HS-27A (cell line): Measurements from ENCODE around the gene ERI2.

ENCODE experiments used
- DNase-seq: peaks from one replicate; pipeline ENCODE4 v3.0.0-alpha.2; 2012; ENCODE audit warnings: low read depth, missing footprints

The ERI2 gene, protein sequence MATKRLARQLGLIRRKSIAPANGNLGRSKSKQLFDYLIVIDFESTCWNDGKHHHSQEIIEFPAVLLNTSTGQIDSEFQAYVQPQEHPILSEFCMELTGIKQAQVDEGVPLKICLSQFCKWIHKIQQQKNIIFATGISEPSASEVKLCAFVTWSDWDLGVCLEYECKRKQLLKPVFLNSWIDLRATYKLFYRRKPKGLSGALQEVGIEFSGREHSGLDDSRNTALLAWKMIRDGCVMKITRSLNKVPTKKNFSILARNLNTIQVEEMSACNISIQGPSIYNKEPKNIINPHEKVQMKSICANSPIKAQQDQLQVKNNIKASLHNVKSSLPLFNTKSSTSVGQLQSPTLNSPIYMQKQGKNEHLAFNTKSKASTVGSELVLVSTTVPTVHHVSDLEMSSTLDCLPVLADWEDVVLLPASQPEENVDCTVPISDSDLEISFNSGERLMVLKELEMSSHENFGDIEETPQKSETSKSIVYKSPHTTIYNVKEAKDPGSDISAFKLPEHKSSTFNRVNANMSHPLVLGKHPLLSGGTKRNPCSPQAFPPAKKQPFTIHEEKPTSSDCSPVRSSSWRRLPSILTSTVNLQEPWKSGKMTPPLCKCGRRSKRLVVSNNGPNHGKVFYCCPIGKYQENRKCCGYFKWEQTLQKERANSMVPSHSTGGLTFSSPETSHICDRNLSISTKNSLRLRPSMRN

GRCh38 chr16:20806168-20807050 is at the start of gene ERI2, which contains the start of gene REXO5:
Gene ERI2, minus strand, starts transcription at chr16:20806472. Its CDS starts 42 bp downstream, at chr16:20806430.
Gene REXO5, plus strand, starts transcription at chr16:20806527. Its CDS starts 427 bp downstream, at chr16:20806954.
- peak; percentile 83 for DNase-seq

DNA sequence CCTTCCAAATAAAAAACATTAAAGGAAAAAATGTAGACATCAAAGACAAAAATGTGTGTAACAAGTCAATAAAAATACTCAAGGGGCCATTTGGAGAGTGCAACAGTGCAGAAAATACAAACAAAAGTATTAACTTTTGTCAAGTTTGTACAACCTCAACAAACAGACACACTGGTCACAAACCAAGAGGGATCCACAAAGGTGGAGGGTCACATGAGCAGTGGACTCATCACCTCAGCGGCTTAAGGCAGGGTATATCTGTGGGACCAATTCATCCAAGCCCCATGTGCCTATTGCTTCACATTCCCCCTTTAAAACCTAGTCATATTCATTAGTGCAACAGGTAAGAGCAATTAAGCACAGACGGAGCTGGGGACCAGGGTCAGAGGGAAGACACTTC is 48.7 kb upstream of the ERI2 start:
- DNase-seq = no peak

- no peak for DNase-seq
These were observed 47.8 kb upstream of the ERI2 start for GRCh38 chr16:20853981-20854620.

- DNase-seq = no peak
These were observed 46.9 kb upstream of the ERI2 start for GRCh38 chr16:20853143-20853542.

DNA sequence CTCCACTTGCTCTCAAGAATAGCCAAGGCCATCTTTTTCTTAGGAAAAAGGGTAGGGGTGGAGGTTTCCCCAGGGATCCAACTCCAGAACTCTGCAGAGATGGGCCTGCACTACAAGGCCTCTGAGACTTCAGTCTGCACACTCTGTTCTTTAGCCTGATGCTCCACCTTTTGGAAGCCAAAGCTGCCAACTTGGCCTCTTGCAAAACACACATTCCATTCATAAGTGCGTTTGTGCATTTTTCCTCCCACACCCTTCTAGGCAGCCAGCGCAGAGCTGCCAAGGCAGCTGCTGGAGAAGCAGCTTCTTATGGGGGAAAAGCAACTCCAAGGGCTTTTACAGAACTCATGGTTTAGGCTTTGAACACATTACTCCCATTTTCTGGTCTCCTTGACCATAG is 45.3 kb upstream of the ERI2 start:
- peak; percentile 63 for DNase-seq

DNA sequence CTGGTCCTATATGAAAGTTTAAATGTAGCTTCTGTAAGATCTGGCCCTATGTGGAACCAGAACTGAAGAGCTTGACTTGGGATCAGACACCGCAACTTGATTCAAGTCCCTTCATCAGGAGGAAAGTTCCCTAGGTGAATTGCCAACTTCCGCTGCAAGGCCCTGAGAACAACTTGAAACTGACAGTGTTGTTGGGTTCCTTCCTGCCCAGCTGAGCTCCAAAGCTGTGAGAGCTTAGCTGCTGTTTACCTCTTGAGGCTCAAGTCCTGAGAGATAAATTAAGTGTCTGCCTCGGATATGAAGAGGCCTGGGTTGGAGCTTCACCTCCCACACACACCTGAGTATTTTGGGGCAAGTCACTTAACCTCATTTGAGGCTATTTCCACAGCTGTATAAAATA is 44.7 kb upstream of the ERI2 start:
- DNase-seq = no peak

DNA sequence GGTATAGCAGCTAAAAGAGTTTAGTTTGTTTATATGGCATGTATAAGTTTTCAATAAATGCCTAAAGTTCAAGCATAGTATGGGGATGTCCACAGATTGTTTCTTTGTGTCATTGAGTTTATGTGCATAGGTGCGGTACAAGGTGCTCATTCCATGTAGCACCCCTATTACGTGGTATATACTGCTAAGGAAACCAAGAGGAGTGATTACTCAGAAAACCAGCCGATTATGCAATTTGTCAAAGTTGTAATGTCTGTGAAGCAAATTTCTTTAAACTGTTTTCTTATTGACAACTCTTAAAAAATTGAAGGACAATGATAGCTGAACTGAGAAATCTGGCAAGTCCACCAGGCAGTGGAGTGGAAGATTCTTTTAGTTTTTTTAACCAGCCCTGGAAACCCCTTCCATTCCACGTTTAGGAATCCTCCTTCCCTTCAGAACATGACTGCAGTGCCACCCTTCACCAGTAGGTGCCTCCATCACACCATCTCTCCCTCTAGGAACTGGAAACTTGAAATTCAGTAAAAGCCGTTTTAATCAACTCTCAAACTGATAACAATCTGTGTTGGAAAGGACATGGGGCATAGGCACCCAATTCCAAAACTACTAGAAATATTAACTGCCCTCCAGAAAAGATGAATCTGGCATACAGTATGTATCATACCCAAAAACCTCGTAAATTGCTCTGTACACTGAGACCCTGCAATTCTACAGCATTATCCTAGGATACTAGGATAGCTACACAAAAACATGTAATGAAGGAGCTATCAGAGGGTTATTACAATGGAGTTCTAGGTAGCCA is 43.5 kb upstream of the ERI2 start:
- DNase-seq = no peak

- DNase-seq = no peak
These were observed 41.3 kb upstream of the ERI2 start for GRCh38 chr16:20847550-20847949.

- no peak for DNase-seq
These were observed 40.3 kb upstream of the ERI2 start for GRCh38 chr16:20846551-20846950.

- no peak for DNase-seq
These were observed 39.8 kb upstream of the ERI2 start for GRCh38 chr16:20846030-20846429.

- no peak for DNase-seq
These were observed 38.3 kb upstream of the ERI2 start for GRCh38 chr16:20844588-20844987.

DNA sequence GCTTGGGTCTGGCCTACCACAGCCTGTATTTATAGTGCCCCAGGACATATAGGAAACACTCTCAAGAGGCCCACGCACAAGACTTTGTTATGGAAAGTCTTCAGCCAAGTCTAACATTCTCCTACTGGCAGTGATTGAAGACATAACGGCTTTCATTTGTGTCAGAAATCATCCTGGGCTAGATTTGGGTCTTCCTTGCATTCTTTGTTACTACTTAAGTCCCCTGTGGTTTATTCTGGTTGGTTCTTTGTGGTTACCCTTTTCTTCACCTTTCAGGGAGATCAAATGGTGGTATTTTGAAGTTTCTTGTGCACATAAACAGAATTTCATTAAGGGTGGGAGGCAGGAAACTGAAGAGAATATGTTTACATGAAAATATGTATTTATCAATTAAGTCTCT is 37.8 kb upstream of the ERI2 start:
- DNase-seq = no peak

- DNase-seq = no peak
These were observed 33.2 kb upstream of the ERI2 start for GRCh38 chr16:20839504-20839903.

GRCh38 chr16:20838240-20838639 is 32.0 kb upstream of the ERI2 start:
- no peak for DNase-seq

DNA sequence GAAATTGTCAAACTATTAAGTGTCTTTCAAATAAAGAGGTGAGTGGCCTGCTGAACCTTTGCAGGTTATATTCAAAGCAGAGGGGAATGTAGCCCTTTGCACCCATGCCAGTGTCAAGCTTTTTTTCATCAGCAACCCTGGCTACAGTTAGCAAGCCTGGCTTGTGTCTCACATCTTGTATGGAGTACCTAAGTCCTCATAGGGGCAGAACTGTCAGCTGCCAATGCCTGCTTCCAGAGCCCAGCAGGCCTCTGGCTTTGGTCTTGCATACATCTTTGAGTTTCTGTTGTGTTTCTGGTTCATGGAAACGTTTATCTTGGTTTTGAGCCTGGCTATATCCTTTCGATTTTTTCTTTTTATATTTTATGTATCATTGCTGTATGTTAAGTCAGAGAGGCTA is 26.8 kb upstream of the ERI2 start:
- no peak for DNase-seq

DNA sequence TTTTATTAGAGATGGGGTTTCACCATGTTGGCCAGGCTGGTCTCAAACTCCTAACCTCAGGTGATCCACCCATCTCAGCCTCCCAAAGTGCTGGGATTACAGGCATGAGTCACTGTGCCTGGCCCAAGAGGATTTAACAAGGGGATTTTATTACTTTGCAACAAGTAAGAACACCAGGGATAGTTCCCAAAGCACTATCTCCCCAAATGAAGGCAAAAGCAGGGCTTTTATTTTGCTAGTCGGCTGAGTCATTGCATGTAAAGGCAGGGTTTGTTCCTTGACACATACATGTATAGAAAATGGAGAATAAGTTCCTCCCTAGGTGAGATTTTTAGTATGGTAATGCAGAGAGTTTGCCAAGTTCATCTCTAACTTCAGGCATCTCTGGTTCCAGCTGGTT is 24.1 kb upstream of the ERI2 start:
- DNase-seq = no peak

GRCh38 chr16:20829536-20829935 is 23.3 kb upstream of the ERI2 start:
- no peak for DNase-seq

DNA sequence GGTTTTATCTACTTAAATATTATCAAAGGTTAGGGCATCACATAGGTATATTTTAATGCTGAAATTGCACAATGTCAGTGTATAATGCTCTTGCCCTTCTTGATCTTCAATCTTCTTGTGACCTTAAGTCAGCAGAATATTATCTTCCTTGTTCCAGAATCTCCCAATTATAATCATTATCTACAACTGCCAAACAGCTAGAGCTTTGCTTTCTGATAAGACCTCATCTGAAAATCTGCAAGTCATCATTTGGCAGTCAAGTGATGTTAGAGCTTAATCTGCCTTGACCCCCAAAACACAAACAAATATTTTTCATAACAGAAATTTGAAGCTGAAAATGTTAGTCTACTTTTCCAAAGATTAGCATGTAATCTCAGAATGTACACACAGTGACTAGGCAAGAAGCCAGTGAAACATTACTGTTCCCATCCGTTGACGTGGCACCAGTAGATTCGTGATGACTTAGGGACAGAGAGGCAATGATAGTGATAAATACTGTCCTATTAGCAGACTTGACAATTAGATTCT is 19.8 kb upstream of the ERI2 start:
- no peak for DNase-seq

DNA sequence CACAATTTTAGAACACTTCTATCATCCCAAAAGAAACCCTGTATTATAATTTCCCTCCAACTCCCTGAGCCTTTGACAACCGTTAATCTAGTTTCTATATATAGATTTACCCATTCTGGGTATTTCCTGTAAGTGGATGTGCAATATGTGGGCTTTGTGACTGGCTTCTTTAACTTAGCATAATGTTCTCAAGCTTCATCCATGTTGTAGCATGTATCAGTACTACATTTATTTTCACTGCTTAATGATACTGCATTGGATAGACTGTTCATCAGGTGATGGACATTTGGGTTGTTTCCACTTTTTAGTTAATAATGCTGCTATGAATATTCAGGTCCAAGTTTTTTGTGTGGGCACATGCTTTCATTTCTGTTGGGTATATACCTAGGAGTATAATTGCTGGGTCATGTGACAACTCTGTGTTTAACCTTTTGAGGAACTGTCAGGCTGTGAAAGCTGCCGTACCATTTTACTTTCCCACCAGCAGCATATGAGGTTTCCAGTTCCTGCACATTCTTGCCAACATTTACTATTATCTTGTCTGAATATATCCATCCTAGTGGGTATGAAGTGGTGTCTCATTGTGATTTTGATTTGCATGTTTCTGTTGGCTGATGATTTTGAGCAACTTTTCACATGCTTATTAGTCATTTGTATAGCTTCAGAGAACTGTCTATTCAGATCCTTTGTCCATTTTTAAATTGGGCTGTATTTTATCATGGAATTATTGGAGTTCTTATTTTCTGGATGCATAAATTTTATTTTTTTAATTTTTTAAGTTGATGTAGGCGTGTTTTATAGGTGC is 16.5 kb upstream of the ERI2 start:
- DNase-seq = no peak

- no peak for DNase-seq
These were observed 15.4 kb upstream of the ERI2 start for GRCh38 chr16:20821682-20822081.
